OCI-LY7 (cell line): ENCODE results near the gene RCOR1. TPM values are rescaled to one million over a fixed set of nuclear protein-coding genes. Genes with fewer than 3 reads are reported as not detected.
"Not testable (repeated sequence)": the region's sequence is repeated elsewhere in the genome, so short reads cannot be mapped to it uniquely, and the experiment has no call there.

ENCODE experiments used
- BruUV-seq: library from RNA; stranded (reverse); fragments of 400-500 nt; replicated peaks from 2 replicates; lab custom pipeline; 2021; lab: Mats Ljungman, UMichigan
- CTCF ChIA-PET: fragments of 300-600 bp; sonication (Branson Sonifier 250); formaldehyde crosslinking; loops from one replicate; lab custom pipeline; 2022; ENCODE audit warnings: antibody characterized with exemption; ENCODE audit not compliant: unreplicated experiment; lab: Charles Lee
- POLR2A ChIA-PET: fragments of 300-600 bp; sonication (Branson Sonifier 250); formaldehyde crosslinking; loops from one replicate; lab custom pipeline; 2022; ENCODE audit warnings: antibody characterized with exemption; lab: Charles Lee
- DNase-seq: peaks from one replicate; pipeline ENCODE4 v3.0.0-alpha.2; 2015; ENCODE audit warnings: low spot score
- H2AFZ ChIP-seq: fragments of 200-600 bp; sonication (generic), shearing (Covaris generic); 2 replicates; pipeline ENCODE4 v1.6.1; 2014; ENCODE audit warnings: mild to moderate bottlenecking, antibody characterized with exemption, low read length, moderate library complexity
- H3K27ac ChIP-seq: fragments of 200-600 bp; sonication (generic); 2 replicates; pipeline ENCODE4 v1.5.1; 2014; ENCODE audit warnings: mixed run types, low read depth, mild to moderate bottlenecking, moderate library complexity, low read length, inconsistent platforms; ENCODE audit not compliant: poor library complexity, severe bottlenecking
- H3K36me3 ChIP-seq: fragments of 200-600 bp; sonication (generic); 2 replicates; pipeline ENCODE4 v1.6.1; 2014; ENCODE audit warnings: mild to moderate bottlenecking, antibody characterized with exemption, low read length, moderate library complexity, mixed read lengths; ENCODE audit not compliant: insufficient read depth
- H3K4me1 ChIP-seq: fragments of 200-600 bp; sonication (generic); 2 replicates; pipeline ENCODE4 v1.5.1; 2014; ENCODE audit warnings: mild to moderate bottlenecking, low read length; ENCODE audit not compliant: insufficient read depth, poor library complexity, severe bottlenecking
- H3K4me2 ChIP-seq: fragments of 200-600 bp; sonication (generic); 2 replicates; pipeline ENCODE4 v1.6.1; 2014; ENCODE audit warnings: mild to moderate bottlenecking, low read length
- H3K4me3 ChIP-seq: fragments of 200-600 bp; sonication (generic); 2 replicates; pipeline ENCODE4 v1.5.1; 2014; ENCODE audit warnings: mild to moderate bottlenecking, low read depth, low read length; ENCODE audit not compliant: poor library complexity, severe bottlenecking
- H3K79me2 ChIP-seq: fragments of 200-600 bp; sonication (generic); 2 replicates; pipeline ENCODE4 v1.6.1; 2016; ENCODE audit warnings: low read depth, mild to moderate bottlenecking, low read length, moderate library complexity, mixed read lengths; ENCODE audit not compliant: insufficient read depth
- H3K9me2 ChIP-seq: fragments of 200-600 bp; sonication (generic); 2 replicates; pipeline ENCODE4 v1.6.1; 2016; ENCODE audit warnings: mild to moderate bottlenecking, low read length, mixed read lengths; ENCODE audit not compliant: insufficient read depth
- H3K9me3 ChIP-seq: fragments of 200-600 bp; sonication (generic); 2 replicates; pipeline ENCODE4 v1.6.1; 2014; ENCODE audit warnings: mild to moderate bottlenecking, mixed run types, low read length, mixed read lengths
- H4K20me1 ChIP-seq: fragments of 200-600 bp; sonication (generic); 2 replicates; pipeline ENCODE4 v1.6.1; 2014; ENCODE audit warnings: mild to moderate bottlenecking, antibody characterized with exemption, low read length, moderate library complexity, mixed read lengths; ENCODE audit not compliant: insufficient read depth
- CTCF ChIP-seq: fragments of 200-600 bp; sonication (generic); conservative IDR thresholded peaks from 2 replicates; pipeline ENCODE4 v1.5.1; 2014; ENCODE audit warnings: mild to moderate bottlenecking, antibody characterized with exemption, low read length, moderate library complexity, mixed read lengths
- EZH2phosphoT487 ChIP-seq: fragments of 200-600 bp; sonication (generic); IDR thresholded peaks from 2 replicates; pipeline ENCODE4 v1.6.1; 2018; ENCODE audit warnings: low read depth, borderline replicate concordance, mild to moderate bottlenecking, mixed run types, antibody characterized with exemption, low read length, moderate library complexity, mixed read lengths
- intact Hi-C: fragments of 100-400 bp; cut with micrococcal nuclease; formaldehyde crosslinking; loops from one replicate; pipeline ENCODE4 v1.10.0; 2022; ENCODE audit not compliant: unreplicated experiment
- total RNA-seq, 2 experiments: library from RNA; depleted of rRNA in 1 of 2; stranded (reverse); fragments of >200 nt in 1 of 2; shearing (Covaris generic) in 1 of 2; gene quantifications; 2 replicates each; pipeline ENCODE4 v1.2.3, GENCODE V29; 2014 to 2022

Gene RCOR1
- total RNA-seq, 2 experiments from 2014 or later, result 12.1 to 30.2 TPM

- no peaks in the 10 kb centered on the region for H3K36me3 ChIP-seq
- intact Hi-C loops, result no loop called here
- H3K9me3 ChIP-seq, result no peaks in the 10 kb centered on the region
- DNase-seq, result no peak
- CTCF ChIA-PET, result interaction anchor here (0.5 kb wide), 1 partner anchor 20 kb away, joined by 3 read pairs; no protein-coding TSS in a partner anchor
- H3K4me1 ChIP-seq, result no peaks in the 10 kb centered on the region
- H3K79me2 ChIP-seq, result no peaks in the 10 kb centered on the region
- TF ChIP-seq EZH2phosphoT487 (no peak), CTCF (no peak)
- POLR2A ChIA-PET, result interaction anchor here (0.7 kb wide), 1 partner anchor 739 kb away, joined by 6 read pairs; no protein-coding TSS in a partner anchor
- BruUV-seq, result no TSS peak
- no peak overlapping the region for H3K27ac ChIP-seq
- no peaks in the 10 kb centered on the region for H4K20me1 ChIP-seq
- H3K4me3 ChIP-seq, result no peak overlapping the region
- no peaks in the 10 kb centered on the region for H3K9me2 ChIP-seq
- H2AFZ ChIP-seq, result no peak overlapping the region
- H3K4me2 ChIP-seq, result no peak overlapping the region
Observed at GRCh38 chr14:102548616-102549240, 43.7 kb upstream of the RCOR1 start.

GRCh38 chr14:102550927-102551401, 41.5 kb upstream of the RCOR1 start:
- H3K4me2 ChIP-seq, H3K9me2 ChIP-seq, H4K20me1 ChIP-seq, BruUV-seq, H3K9me3 ChIP-seq, intact Hi-C loops, POLR2A ChIA-PET, H3K4me3 ChIP-seq, H3K27ac ChIP-seq, H3K79me2 ChIP-seq, DNase-seq, H3K36me3 ChIP-seq, H3K4me1 ChIP-seq, CTCF ChIA-PET, H2AFZ ChIP-seq: not testable (repeated sequence)

- POLR2A ChIA-PET, result no interaction called here
- Histone ChIP-seq H3K4me1 (no peaks in the 10 kb centered on the region), H3K79me2 (no peaks in the 10 kb centered on the region), H3K9me2 (no peaks in the 10 kb centered on the region), H4K20me1 (no peaks in the 10 kb centered on the region), H3K27ac (no peak overlapping the region), H2AFZ (no peak overlapping the region), H3K4me2 (no peak overlapping the region), H3K36me3 (no peaks in the 10 kb centered on the region), H3K9me3 (no peaks in the 10 kb centered on the region), H3K4me3 (no peak overlapping the region)
- intact Hi-C loops, result no loop called here
- CTCF ChIA-PET, result no interaction called here
- no peak for DNase-seq
- TF ChIP-seq CTCF, result no peak
- no peak for TF ChIP-seq EZH2phosphoT487
- BruUV-seq, result no TSS peak
Observed at GRCh38 chr14:102551995-102552705, 40.3 kb upstream of the RCOR1 start.
